ENCODE measurements around the gene EGFLAM. TPM values are rescaled to one million over a fixed set of nuclear protein-coding genes. Genes with fewer than 3 reads are reported as not detected.
A peak's percentile ranks its signal among the peaks of the same experiment; 100 is the strongest.

EGFLAM gene
- polyA plus RNA-seq, 1 experiment: 16.4 TPM

DNA sequence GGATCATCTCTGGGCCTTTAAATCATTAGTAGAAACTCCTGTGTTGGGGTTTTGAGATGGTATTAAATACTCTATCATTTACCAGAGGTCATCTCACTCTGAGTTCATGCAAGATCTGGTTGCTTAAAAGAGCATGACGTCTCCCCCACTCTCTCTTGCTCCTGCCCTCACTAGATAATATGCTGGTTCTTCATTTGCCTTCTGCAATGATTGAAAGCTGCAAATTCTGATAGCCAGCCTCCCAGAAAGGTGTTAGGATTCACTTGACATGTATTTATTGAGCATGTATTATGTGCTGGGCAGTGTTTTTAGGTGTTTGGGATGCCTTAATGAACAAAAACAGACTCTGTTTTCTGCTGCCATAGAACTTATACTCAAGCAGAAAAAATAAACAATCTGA lies 41.2 kb downstream of the EGFLAM start:
- H3K27me3 ChIP-seq (ENCODE audit: control insufficient read depth, insufficient read depth, low read length): no peaks in the 10 kb centered on the region

DNA sequence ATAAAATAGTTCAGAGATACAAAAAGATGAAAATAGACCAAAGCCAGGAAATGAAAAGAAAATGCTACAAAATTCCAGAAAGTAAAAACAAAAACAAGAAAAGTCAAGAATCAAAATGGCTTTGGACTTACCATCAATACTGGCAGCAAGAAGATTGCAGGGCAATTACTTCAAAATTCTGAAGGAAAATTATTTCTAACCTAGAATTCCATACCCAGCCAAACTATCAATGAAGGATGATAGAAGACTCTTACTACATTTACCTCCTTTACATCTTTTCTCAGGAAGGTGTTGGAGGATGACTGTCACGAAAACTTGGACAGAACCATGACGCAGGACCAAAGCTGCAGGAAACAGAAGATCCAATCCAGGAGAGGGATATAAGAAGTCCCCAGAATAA lies 46.8 kb downstream of the EGFLAM start:
- no peaks in the 10 kb centered on the region; the same call in 1 of the 2 replicates for H3K9me3 ChIP-seq (ENCODE audit: control insufficient read depth, insufficient read depth, low read length)
- H3K27ac ChIP-seq (ENCODE audit: low read depth, low read length): no peak overlapping the region
- CTCF ChIA-PET: no interaction called here
- H3K4me3 ChIP-seq (ENCODE audit: low read depth, low read length): no peak overlapping the region
- POLR2A ChIA-PET: no interaction called here
- TF ChIP-seq, protein P1, sequence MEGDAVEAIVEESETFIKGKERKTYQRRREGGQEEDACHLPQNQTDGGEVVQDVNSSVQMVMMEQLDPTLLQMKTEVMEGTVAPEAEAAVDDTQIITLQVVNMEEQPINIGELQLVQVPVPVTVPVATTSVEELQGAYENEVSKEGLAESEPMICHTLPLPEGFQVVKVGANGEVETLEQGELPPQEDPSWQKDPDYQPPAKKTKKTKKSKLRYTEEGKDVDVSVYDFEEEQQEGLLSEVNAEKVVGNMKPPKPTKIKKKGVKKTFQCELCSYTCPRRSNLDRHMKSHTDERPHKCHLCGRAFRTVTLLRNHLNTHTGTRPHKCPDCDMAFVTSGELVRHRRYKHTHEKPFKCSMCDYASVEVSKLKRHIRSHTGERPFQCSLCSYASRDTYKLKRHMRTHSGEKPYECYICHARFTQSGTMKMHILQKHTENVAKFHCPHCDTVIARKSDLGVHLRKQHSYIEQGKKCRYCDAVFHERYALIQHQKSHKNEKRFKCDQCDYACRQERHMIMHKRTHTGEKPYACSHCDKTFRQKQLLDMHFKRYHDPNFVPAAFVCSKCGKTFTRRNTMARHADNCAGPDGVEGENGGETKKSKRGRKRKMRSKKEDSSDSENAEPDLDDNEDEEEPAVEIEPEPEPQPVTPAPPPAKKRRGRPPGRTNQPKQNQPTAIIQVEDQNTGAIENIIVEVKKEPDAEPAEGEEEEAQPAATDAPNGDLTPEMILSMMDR (IDR thresholded peaks at IDR 0.05; ENCODE audit: low read depth, low read length): no peak
- no peaks in the 10 kb centered on the region for H3K27me3 ChIP-seq (ENCODE audit: control insufficient read depth, insufficient read depth, low read length)
- no peak for DNase-seq (ENCODE audit: low read depth, low spot score)

More for the DNA sequence above, 41.2 kb downstream of the EGFLAM start:
- Histone ChIP-seq H3K4me3 (ENCODE audit: low read depth, low read length) (no peak overlapping the region), H3K27ac (ENCODE audit: low read depth, low read length) (no peak overlapping the region), H3K9me3 (ENCODE audit: control insufficient read depth, insufficient read depth, low read length) (no peaks in the 10 kb centered on the region)
- TF ChIP-seq, protein P1 (IDR thresholded peaks at IDR 0.05; ENCODE audit: low read depth, low read length): no peak
- no peak for DNase-seq (ENCODE audit: low read depth, low spot score)
- ChIA-PET CTCF (no interaction called here), POLR2A (no interaction called here)

DNA sequence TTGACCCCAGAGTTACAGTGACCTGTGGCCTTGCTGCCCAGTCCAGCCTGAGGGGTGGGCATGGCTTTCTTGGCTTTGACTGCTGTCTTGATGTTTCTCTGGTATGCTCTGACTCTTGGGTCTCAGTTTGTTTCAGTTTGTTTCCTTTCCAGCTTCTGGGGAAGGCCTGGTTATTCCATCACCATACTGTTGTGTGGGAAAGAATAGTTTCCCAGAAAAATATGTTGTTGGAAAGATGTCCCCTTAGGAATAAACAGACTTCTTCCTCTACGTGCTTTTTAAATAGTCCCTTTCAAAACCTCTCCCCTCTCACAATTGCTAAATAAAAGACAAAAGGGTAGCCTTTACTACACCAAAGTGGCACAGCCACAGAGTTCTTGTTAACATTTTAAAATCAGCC lies 49.5 kb downstream of the EGFLAM start:
- no peak overlapping the region for H3K4me3 ChIP-seq (ENCODE audit: low read depth, low read length)
- ChIA-PET CTCF (no interaction called here), POLR2A (no interaction called here)
- no peak for DNase-seq (ENCODE audit: low read depth, low spot score)
- no peaks in the 10 kb centered on the region for H3K27me3 ChIP-seq (ENCODE audit: control insufficient read depth, insufficient read depth, low read length)
- TF ChIP-seq, protein P1 (IDR thresholded peaks at IDR 0.05; ENCODE audit: low read depth, low read length): no peak
- no peaks in the 10 kb centered on the region; the same call in 1 of the 2 replicates for H3K9me3 ChIP-seq (ENCODE audit: control insufficient read depth, insufficient read depth, low read length)
- H3K27ac ChIP-seq (ENCODE audit: low read depth, low read length): no peak overlapping the region

DNA sequence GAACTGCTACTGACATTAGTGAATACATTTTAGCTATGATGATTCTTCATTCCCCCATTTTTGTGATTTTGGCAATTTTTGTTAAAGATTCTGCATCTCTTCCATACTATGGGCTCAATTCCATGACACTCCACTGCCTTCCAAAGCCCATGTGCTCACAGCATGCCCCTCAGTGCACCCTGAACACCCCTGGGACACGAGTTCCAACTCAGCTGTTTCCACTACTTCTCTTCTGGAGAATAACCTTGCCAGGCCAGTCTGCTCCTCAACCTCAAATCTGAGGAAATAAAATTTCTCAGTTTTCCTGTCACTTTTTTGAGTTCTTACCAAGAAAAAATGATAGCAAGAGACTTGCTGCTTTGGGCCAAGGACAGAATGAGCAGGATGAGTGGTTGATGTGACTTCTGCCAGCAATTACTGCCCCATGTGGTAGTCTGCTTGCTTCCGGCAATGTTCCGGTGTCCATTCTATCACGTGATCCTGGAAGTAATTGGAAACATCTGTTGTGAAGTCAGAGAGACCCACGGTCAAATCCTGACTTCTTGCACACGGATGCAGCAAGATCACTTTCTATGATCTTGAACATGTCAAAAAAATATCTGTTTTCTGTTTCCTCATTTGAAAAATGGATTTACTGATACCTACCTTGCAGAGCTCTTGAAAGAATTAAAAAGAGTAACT lies 58.3 kb downstream of the EGFLAM start:
- POLR2A ChIA-PET: no interaction called here
- Histone ChIP-seq H3K9me3 (ENCODE audit: control insufficient read depth, insufficient read depth, low read length) (no peaks in the 10 kb centered on the region), H3K27me3 (ENCODE audit: control insufficient read depth, insufficient read depth, low read length) (peaks cover 2% of the 10 kb centered on the region), H3K4me3 (ENCODE audit: low read depth, low read length) (no peak overlapping the region), H3K27ac (ENCODE audit: low read depth, low read length) (no peak overlapping the region)
- TF ChIP-seq, protein P1 (IDR thresholded peaks at IDR 0.05; ENCODE audit: low read depth, low read length): 0 out of 2 replicates have a peak, but pooled peaks have one; percentile 6
- no peak for DNase-seq (ENCODE audit: low read depth, low spot score)
- CTCF ChIA-PET: interaction anchor here (0.6 kb wide), 1 partner anchor 125 kb away, joined by 3 read pairs; no protein-coding TSS in a partner anchor

DNA sequence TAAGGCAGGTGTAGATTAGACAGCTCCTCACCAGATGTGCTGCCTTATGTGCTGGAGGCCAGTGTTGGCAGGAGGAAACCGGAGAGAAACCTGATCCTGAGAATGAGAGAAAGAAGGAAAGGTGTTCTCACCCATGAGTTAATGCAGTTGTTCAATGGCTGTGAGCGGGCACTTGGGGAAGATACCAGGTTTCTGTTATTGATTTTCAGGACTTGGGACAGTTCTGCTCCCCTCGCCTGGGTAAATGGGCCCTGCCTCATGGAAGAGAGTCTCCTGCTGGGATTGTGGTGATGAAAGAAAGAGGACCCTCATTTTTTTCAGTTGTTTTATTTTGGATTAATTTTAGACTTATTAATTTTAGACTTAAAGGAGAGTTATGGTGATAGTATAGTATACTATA lies 59.5 kb downstream of the EGFLAM start:
- no peak for DNase-seq (ENCODE audit: low read depth, low spot score)
- Histone ChIP-seq H3K4me3 (ENCODE audit: low read depth, low read length) (no peak overlapping the region), H3K27me3 (ENCODE audit: control insufficient read depth, insufficient read depth, low read length) (peaks cover 8% of the 10 kb centered on the region), H3K27ac (ENCODE audit: low read depth, low read length) (no peak overlapping the region), H3K9me3 (ENCODE audit: control insufficient read depth, insufficient read depth, low read length) (no peaks in the 10 kb centered on the region)
- ChIA-PET POLR2A (no interaction called here), CTCF (no interaction called here)
- TF ChIP-seq, protein P1 (IDR thresholded peaks at IDR 0.05; ENCODE audit: low read depth, low read length): no peak

All from AG04450 (cell line).